ENCODE results near the gene GRIPAP1.
"Not testable (repeated sequence)": the region's sequence is repeated elsewhere in the genome, so short reads cannot be mapped to it uniquely, and the experiment has no call there.

GRIPAP1 gene

DNA sequence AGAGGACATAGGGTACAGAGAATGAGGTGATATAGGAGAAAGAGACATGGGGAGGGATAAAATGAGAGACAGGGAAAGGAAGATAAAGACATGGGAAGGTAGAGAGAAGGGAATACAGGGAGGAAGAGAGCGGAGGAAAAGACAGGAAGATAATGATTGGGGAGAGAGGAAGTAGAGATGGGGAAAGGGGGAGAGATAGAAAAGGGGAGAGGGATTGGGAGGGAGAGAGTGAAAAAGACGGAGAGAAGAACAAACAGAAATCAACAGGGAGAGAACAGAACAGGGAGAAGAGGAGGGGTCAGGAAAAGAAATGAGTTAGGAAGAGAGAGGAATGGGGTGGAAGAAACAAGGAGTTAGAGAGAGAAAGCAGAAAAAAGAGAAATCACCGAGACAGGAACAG lies 4.6 kb downstream of the GRIPAP1 start:
- in situ Hi-C loops (cut with MboI; ENCODE audit: low sequenced_read_pairs), result no loop called here

DNA sequence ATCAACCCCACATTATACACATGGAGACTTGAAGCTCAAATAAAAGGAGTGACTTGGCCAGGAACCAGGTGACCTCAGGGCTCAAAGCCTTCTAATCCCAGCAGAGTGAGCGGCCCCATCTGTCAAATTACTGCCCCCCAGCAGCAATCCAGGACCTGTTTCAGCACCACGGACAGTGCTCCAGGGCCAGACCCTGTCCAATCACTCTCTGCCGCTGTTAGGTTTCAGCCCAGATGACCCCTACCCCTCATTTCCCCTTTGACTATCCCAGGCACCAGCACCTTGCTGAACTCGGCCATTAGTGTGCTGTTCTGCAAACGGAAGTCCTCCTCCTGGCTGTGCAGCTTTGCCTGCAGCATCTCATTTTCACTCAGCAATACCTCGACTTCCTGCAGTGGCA lies 5.1 kb downstream of the GRIPAP1 start:
- in situ Hi-C loops (cut with MboI; ENCODE audit: low sequenced_read_pairs), result no loop called here

DNA sequence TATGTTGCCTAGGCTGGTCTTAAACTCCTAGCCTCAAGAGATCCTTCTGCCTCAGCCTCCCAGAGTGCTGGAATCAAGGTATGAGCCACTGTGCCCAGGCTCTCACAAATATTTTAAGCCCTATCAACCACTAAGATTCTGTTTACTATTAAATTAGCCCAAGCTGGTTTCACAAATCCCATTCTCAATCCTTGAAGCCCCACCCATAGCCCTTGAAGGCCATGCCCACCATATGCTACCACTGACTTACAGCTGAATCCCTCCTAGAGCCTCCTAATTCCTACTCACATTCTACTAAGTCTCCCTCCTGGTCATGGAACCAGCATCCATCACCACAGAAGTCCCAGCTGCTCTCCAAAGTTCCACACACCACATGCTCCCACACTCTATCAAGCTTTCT lies 9.7 kb downstream of the GRIPAP1 start:
- in situ Hi-C loops (cut with MboI; ENCODE audit: low sequenced_read_pairs), result no loop called here

DNA sequence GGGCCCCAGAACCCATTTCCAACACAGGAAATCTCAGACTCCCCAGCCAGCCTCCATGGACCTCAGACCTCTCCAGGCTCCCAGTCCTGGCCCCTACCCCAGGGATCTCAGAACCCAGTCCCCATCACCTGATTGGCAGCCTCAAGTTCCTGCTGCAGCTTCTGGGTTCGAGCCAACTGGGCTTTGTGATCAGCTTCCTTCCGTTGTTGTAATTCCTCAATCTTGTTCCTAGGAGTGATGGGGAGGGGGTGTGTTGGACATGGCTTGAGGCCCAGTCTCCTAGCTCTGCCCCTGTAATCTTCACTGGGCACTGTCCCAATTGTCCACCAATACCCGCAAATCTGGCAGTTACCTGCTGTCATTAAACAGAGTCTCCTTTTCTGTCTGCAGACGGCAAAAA lies 12.6 kb downstream of the GRIPAP1 start:
- in situ Hi-C loops (cut with MboI; ENCODE audit: low sequenced_read_pairs), result no loop called here

DNA sequence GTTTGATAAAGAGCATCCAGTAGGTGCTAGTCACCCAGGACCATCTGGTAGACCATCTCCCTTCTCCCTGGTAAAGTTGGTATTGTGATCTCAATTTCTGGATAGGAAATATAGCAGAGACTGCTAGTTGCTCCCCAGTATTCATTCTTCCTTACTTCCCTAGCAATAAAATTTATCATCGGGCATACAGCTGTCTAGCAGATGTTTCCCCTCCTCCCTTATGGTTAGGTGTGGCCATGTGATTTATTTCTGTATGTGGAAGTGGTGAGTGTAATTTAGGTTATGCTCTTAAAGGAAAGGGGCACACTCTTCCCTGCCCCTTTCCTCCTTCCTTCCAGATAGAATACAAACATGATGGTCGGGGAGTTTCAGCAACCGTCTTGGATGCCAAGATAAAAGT lies 18.2 kb downstream of the GRIPAP1 start:
- in situ Hi-C loops (cut with MboI; ENCODE audit: low sequenced_read_pairs), result no loop called here

DNA sequence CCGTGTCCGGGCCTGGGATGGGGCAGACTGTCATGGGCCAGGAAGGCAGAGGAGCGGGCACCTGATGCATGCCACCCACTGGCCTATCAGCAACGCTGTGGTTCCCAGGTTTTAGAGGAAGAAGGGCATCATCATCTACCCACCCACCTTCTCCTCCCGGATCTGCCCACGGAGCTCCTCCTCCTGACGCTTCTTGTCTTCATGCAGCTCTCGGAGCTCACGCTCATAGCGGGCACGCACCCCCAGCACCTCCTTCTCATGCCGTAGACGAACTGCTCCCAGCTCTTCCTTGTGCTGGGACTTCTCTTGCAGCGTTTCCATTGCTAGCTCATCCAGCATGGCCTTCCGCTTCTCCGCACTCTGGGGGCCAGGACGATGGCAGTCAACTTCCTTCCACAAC lies 19.0 kb downstream of the GRIPAP1 start:
- in situ Hi-C loops (cut with MboI; ENCODE audit: low sequenced_read_pairs), result no loop called here

DNA sequence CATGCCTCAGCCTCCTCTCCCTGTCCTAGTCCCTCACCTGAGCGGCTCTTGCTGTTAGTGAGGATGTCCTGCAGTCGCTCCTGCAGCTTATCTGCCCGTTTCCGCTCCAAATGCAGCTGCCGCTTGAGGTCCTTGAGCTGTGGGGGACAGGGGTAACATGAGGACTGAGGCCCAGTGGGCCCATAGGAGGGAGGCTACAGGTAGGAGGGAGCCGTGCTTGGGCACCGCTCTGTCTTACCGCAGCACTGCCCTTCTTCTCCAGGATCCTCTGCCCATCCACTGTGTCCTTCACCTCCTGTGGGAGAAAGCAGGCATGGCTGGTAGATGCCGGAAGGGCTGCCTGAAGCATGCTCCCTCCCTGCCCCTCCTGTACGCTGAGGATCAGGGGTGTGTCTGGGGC lies 20.9 kb downstream of the GRIPAP1 start:
- in situ Hi-C loops (cut with MboI; ENCODE audit: low sequenced_read_pairs), result no loop called here

DNA sequence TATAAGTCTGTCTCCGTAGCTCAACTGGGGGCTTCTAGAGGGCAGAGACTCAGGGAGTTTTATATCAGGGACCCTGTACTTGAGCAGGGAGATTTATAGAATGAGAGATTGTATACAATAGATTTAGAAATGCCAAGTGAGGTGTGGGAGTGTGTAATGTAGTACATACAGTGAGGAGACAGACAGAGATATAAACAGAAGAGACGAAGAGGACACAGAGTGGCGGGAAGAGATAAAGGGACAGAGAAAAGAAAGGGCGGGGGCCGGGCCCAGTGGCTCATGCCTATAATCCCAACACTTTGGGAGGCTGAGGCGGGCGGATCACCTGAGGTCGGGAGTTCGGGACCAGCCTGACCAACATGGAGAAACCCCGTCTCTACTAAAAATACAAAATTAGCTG lies 21.7 kb downstream of the GRIPAP1 start:
- in situ Hi-C loops (cut with MboI; ENCODE audit: low sequenced_read_pairs), result not testable (repeated sequence)

DNA sequence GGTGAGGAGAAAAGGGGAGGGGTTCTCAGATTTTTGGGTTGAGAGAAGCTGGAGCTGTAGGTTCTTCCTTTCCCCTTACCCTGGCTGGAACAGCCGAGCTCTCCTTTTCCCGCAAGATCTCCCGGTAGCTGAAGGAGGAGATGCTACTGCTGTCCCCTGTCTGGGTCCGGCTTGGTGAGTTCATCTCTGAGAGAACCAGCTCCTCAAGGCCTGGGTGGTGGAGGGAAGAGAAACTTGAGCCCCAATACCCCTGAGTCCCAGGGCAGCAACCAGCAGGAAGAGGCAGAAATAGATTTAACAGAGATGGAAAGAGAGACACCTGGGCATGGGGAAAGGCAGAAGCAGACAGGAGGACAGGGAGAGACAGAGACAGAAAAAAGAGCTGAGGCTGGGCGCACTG lies 23.8 kb downstream of the GRIPAP1 start:
- in situ Hi-C loops (cut with MboI; ENCODE audit: low sequenced_read_pairs), result no loop called here

DNA sequence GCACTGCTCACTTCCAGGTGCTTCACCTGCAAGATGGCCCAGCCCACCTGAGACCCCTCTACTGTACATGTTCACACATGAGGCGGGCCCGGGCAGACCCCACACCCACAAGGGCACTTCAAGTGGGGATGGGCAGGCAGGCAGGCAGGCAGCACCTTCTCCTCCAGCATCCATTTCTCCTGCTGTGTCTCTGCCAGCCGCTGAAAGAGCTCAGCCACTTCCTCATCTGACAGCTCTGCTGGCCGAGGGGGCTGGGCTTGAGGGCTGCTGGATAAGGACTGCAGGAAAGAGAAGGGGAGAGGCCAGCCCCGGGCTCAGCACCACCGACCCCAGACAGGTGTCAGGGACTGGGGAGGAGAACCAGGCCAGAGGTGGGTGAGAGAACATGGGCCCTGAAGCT lies 26.0 kb downstream of the GRIPAP1 start:
- in situ Hi-C loops (cut with MboI; ENCODE audit: low sequenced_read_pairs), result no loop called here

DNA sequence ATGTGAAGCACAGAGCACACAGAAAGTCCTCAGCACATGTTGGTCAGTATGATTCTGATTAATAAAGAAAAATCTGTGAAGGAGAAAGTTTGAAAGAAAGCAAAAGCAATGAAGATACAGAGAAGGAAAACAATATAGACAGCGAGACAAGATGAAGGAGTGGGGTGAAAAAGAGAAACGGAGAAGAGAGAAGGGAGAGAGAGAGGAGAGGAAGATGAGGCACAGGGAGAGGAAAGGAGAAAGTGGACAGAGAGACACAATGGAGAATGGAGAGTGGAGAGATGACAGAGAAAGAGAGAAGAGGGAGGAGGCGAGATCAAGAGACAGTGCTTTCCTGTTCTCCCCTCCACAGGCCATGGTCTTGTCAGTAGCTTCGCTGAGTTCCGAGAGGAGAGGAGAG lies 26.5 kb downstream of the GRIPAP1 start:
- in situ Hi-C loops (cut with MboI; ENCODE audit: low sequenced_read_pairs), result no loop called here

DNA sequence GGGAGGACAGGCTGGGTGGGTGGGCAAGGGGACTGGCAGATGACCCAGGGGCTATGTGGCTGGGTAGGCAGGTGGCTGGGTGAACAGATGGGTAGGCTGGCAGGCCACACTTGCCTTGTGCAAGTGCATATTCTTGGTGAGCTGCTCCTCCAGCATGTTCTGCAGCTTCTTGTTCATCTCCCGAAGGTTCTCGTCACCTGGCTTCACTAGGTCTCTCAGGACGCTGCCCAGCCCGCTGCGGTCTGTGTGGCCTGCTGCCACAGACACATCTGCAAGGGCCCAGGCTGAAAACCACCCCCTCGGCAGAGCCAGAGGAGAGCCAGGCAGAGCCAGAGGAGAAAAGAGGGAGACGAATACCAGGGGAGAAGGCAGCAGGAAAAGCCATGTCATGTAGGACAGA lies 27.0 kb downstream of the GRIPAP1 start:
- in situ Hi-C loops (cut with MboI; ENCODE audit: low sequenced_read_pairs), result no loop called here

DNA sequence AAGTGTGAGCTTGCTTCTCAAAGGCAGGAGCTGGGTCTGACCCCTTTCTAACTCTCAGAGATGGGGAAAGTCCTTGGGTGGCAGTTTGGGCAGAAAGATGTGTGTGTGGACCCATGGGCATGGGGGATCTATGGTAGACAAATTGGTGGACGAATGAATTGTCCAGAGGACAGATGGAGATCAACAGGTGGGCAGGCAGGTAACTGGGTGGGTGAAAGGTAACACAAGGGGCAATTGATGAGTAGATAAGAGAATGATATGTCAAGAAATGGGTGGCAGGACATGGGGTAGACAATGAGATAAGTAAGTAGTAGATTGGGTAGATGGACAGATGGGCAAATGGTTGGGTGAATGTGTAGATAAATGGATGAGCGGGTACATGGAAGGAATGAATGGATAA lies 27.5 kb downstream of the GRIPAP1 start:
- in situ Hi-C loops (cut with MboI; ENCODE audit: low sequenced_read_pairs), result no loop called here

DNA sequence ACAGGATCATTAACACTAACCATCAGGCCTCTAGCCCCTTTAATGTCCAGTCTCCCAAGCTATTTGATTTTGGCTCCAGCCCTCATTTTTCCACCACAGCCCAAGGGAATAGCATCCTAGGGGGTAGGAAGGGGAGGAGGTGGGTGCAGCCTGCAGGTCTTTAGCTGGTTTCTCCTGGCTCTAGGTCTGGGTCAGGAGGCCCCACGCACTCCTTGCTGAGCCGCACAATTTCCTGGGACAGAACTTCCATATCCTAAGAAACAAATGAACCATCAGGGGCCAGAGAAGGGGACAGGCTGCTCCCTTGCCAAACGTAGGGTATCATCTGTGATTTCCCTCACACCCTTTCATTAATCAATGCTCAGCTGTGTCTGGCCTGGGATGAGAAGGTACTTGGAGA lies 28.0 kb downstream of the GRIPAP1 start:
- in situ Hi-C loops (cut with MboI; ENCODE audit: low sequenced_read_pairs), result no loop called here

DNA sequence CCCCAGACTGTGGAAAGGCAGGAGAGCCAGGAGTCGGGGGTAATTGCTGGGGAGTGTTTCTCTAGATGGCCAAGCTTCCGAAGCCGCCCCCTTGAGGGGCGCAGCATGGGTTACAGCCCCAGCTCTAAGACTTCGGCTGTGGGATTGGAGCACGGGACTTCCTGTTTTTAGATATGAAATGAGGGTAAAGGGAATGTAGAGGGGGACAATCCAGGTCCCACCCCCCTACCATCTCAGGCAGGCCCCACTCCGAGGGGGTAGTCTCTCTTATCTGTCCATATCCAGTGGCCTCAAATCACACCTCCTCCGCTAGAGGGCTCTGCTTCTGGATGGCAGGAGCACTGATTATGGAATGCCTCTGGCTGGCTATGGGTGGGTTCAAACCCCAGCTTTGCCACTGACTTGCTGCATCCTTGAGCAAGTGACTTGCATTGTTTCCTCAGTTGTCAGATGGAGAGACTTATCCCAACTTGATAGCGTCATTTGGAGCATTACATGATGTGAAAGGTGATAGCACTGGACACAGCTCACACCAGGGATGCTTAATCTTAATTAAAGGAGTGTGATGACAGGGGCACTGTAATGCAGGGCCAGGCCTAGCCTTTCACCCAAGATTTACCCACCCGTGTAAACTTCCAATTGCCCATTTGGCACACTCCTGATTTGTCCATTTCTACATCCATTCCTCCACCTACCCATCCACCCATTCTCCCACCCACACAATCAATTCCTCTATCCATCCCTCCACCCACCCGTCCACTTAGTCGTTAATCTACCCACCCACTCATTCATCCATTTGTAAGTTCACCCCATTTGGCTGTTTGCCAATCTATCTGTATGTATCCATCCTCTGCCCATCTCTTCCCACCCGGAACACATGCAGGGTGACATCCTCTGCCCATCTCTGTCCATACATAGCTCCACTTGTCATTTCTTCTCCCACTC lies 29.6 kb downstream of the GRIPAP1 start:
- in situ Hi-C loops (cut with MboI; ENCODE audit: low sequenced_read_pairs), result no loop called here

DNA sequence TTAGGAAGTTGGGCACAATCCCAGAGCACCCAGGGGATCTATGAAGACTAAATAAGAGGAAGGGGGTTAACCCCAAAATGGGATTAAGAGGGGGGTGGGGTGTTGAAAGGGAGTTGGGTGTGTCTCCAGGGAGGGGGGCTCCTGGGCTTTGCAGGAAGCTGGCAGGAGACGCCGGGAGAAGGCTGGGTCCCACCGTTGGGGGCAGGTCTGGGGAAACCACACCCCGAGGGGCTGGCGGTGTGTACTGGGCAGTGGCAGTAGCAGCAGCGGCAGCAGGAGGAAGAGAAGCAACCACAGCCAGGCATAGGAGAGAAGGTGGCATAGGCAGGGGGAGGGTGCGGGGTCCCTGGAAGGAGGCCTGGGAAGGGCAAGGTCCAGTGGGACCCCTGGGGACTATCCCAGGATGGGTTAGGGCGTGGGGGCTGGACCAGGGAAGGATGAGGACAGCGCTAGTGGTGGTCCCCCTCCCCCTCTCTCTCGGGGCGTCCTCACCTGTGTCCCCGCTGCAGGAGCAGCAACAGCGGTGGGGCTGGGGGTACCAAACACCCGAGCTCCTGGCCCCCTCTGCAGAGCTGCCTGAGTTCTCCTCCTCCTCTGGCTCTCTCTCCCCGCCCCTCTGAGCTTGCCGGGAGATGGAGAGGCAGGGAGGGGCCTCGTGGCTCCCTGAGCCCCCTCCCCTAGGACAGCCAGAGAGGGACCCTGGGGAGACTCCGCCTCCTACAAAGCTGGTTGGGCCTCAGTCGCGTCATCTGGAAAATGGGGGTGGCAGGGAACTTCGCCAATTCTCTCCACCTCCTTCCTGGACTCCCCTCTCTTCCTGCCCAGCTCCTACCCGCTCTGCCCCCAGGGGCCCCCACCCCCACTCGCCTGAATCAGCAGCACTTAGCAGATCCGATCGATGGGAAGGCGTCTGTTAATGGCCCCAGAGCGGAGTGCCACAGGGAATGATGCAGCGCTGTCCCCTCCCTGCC lies 30.5 kb downstream of the GRIPAP1 start, which contains the start of gene KCND1:
KCND1 (minus strand) TSS at position 596 of the 971 bp plus-strand sequence. CDS start 1,573 bp downstream, outside the sequence.
- in situ Hi-C loops (cut with MboI; ENCODE audit: low sequenced_read_pairs), result no loop called here

DNA sequence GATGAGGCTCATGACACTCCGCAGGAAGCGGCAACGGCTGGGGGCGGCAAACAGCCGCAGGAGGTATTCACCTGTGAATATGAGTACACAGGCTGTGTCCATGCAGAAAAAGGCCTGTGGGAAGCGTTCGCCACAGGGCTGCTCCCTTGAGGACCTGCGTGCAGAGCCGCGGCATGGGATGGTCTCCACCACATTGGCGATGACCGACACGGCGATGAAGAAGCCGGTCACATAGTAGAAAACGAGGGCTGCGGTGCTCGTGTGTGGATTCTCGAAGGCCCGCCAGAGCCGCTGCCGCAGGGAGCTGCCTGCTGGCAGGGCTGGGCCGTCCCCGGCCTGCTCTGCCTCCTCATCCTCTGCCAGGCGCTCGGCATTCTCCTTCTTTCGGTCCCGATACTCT lies 32.6 kb downstream of the GRIPAP1 start:
- in situ Hi-C loops (cut with MboI; ENCODE audit: low sequenced_read_pairs), result no loop called here

DNA sequence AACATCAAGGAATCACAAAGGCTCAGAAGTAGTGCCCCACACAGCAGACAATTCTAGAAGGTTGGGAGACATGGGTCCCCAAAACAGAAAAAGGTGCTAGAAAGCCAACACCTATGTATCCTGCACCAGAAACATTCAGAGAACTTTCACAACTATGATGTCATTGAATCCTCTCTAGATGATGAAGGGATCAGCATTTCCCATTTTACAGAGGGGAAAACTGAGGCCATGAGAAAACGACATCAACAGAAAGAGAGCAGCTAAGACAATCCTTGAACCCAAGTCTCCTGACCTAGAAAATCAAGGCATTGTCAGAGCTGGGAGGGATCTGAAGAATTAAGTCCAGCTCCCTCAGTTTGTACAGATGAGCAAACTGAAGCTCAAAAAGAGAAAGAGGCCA lies 33.7 kb downstream of the GRIPAP1 start:
- in situ Hi-C loops (cut with MboI; ENCODE audit: low sequenced_read_pairs), result no loop called here

DNA sequence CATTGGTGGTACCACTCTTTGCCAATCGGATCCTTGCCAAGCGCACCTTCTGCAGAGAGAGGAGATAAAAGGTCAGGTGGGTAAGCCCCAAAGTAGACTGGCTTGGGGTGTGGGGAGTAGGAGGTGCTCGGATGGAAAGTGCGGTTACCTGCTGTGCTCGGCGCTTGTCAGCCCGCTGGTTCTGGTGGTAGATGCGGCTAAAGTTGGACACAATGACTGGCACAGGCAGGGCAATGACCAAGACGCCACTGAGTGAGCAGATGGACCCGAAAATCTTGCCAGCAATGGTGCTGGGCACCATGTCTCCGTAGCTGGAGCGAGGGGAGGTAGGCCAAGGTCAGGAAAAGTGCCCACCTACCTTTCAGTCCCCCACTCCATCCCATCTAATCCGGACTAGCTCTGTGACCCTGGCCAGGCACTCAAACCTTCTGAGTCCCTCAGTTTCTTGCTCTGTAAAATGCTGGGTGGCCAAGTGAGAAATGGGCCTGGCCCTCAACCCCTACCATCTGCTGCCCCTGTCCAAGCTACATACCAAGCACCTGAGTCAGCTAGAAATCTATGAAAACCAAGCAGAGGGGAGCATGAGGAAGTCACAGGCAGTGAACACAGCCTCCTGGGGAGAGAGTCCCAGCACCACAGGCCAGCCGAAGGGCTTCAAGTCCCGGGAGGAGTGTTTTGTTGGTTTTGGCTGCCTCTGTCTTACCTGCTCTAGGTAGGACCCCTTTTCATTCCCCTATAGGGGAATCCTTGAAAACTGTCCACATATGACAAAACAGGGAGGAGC lies 35.1 kb downstream of the GRIPAP1 start:
- in situ Hi-C loops (cut with MboI; ENCODE audit: low sequenced_read_pairs), result no loop called here

DNA sequence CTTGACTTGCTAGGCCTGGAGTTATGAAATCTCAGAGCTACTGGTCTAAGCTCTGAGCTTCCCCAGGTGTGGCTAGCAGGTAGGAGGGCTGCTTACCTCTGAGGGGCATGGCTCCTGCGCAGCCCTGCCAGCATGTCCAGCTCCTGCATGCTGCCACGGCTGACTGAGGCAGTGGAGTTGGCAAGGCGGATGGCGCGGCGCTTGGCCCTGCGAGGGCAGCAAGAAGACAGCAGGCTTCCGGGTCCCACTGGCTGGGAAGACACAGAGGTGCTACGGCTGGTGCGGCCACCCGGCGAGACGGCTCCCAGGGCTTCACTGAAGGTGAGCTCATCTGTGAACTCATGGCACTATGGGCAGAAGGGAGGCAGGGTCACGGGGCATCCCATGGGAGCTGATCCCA lies 36.1 kb downstream of the GRIPAP1 start:
- in situ Hi-C loops (cut with MboI; ENCODE audit: low sequenced_read_pairs), result no loop called here

DNA sequence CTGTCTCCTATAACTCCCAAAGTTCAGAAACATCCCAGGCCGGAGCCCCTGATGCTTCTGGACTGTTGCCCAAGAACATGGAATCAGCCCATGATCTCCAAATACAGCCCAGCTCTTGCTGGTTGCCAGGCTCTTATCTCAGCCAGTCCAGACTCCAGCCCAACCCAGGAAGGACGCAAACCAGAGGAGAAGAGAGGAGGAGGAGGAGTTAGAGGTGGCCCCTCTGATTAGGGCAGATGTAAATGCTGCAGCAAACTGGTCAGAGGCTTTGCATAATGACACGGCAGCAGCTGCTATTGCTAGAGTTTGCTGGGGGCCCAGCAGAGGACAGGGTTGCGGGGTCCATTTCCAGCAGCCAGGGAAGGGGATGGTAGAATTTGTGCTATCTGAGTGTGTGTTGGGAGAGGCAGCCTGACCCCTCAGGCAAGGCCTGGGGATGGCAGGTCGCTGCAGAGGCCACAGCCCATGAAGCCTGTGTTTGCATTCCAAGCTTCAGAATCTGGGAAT lies 40.4 kb downstream of the GRIPAP1 start:
- in situ Hi-C loops (cut with MboI; ENCODE audit: low sequenced_read_pairs), result no loop called here

Data from HL-60/S4 treated with phorbol 12-myristate 13-acetate at 8.2 ng/mL for 4 days and 3 days (cell line).